GM11168 (cell line): ENCODE measurements around the gene DNAJB8.

Experiments used
- in situ Hi-C: fragments of 300-500 bp; cut with MboI; formaldehyde crosslinking; loops from one replicate; pipeline ENCODE4 v1.12.0; 2022; ENCODE audit warnings: low sequenced_read_pairs; ENCODE audit not compliant: unreplicated experiment

The DNAJB8 gene

DNA sequence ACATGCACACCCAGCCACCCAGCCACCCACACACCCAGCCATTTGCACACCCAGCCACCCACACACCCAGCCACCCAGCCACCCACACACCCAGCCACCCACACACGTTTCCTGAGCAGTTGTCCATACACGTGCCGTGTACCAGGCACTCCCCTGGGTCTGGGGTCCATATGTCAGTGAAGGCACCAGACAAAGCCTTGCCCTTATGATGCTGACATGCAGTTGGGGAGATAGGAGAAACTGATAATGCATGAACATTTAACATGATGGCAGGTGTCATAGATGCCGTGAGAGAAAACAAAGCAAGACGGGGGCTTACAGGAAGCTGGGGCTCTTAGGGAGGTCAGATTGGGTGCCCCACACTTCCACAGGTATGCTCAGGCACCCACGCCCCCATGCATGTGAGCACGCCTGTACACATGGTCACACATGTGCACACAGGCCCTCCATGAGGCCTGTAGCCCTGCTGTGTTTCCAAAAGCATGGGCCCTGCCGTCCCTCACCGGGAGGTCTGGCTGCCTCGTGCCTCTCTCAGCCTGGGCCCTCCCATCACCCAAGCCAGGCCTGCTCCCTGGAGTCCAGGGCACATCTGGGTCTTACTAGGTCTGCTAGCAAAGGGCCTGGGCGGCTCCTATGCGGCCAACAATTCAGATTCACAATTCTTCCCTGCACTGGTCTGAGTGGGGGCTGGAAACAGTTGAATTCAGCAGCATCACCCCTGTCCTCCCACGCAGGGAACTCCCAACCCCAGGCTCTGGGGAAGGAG, 3.6 kb upstream of the DNAJB8 start:
- in situ Hi-C loops, result no loop called here

DNA sequence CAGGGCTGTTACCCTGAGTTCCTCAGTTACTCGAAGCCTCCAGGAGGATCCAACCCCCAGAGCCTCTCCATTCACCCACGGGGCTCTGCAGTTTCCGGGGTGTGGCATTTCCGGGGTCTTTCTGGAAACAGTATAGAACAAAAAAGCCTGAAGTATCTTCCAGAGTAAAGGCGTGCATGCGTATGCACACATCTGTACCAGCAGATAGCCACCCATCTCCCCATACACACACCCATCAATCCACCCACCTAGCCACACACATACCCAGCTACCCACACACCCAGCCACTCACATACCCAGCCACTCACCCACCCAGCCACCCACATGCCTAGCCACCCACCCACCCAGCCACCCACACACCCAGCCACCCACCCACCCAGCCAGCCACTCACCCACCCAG, 2.9 kb upstream of the DNAJB8 start:
- in situ Hi-C loops, result no loop called here

DNA sequence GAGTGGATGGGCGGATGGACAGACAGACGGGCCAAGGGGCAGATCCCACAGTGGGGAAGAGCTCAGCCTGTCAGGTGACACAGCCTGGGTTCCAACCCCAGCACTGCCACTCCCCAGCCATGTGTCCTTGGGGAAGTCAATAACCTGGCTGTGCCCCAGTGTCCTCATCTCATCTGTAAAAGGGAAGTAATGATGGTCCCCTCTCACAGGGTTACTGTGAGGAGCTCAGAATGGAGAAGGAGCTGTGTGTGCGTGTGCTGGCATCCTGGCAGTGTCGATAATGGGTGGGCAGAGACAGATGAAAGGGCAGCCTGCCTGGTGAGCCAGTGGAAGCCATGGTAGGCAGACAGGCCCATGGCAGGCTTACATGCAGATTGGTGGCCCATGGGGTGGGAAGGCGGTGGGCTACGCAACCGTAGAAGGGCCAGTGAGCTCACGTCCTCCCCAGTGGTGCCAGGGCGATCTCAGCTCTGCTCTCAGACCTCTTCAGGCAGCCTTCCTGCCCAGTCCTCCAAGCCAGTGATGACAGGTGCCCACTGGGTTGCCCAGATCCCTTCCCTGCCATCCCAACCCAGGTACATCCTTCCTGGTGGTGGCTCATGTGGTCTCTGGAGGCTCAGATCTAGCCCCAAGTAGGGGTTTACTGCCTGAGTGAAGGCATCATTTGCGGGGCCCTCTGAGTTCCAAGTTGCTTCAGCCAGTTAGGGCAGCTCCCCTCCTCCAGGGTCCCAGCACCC, 2.3 kb upstream of the DNAJB8 start:
- in situ Hi-C loops, result no loop called here

DNA sequence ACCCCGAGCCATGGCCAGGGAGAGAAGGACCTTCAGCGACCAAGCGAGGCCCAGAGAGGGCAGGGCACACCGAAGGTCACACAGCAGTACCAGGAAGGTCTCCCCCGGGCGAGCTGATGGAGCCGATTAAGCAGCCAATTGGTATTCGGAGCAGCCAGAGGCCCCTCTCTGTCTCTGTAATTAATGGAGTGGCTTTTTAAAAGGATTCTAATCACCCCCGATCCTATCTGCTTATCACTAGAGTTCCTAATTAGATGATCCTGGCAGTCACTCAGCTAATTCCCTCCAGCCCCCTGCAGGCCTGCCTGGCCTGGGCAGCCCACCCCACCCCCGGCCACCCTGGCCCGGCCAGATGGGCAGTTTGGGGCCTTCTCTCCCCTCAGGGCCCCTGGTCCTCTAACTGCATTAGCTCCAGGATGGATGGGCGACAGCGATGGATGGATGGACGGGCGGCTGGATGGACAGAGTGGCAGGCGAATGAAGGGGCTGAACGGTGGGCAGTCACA, 1.6 kb upstream of the DNAJB8 start:
- in situ Hi-C loops, result no loop called here

DNA sequence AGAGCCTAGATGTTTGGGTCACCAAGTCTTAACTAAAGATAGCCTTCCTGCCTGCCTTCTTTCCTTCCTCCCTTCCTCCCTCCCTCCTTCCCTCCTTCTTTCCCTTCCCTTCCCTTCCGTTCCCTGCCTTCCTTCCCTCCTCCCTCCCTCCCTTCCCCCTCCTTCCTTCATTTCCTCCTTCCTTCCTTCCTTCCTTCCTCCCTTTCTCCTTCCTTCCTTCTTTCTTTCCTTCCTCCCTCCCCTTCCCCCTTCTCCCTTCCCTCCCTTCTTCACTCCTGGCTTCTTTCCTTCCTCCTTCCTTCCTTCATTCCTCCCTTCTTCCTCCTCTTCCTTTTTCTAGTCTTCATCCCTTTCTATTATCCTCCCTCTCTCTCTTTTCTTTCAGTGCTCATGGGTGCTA, 2.0 kb downstream of the DNAJB8 start:
- in situ Hi-C loops, result no loop called here

DNA sequence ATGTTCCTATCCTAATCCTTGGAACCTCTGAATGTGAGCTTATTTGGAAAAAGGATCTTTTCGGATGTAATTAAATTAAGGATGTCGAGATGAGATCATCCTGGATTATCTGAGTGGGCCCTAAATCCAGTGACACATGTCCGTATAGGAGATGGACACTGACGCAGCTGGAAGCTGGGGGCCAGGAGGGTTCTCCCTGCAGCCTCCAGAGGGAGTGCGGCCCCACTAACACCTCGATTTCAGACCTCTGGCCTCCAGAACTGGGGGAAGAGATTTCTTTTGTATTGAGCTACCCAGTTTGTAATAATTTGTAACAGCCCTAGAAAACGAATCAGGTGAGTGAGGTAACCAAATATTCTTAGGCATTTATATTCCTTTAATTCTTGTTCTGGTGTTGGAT, 2.5 kb downstream of the DNAJB8 start:
- in situ Hi-C loops, result no loop called here

DNA sequence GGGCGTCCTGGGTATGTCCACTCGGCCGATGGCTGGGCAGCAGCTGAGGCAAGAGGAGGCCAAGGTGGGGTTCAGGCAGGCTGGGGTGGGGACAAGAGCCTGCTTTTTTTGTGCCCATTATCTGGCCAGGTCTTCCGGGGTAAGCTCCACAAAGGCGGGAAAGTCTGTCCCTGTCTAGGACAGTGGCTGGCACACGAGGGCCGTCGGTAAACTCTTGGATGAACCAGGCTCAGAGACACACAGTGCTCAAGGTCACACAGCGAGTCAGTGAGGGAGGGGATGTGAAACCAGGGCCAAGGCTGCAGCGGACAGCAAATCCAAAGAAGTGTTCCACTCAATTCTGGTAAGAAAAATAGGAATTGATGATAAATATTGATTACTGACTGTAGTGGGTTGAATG, 2.9 kb downstream of the DNAJB8 start:
- in situ Hi-C loops, result no loop called here

DNA sequence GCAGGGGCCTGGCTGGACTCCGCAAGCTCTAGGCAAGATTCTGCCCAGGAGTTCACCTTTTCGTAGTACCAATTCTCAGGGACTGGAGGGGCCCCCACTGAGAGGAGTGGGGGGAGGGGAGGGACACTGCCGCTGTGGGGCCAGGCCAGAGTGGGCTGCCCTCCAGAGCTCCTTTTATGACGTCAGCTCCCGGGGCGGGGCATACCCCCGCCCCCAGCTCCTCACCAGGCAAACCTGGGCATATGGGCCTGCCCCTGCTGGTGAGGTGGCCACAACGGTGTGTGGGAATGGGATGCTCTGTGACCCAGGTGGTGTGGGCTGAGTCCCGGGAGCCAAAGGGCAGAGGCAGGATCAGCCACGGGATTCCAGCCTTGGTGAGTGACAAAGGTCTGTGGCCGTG, 3.3 kb downstream of the DNAJB8 start:
- in situ Hi-C loops, result no loop called here

DNA sequence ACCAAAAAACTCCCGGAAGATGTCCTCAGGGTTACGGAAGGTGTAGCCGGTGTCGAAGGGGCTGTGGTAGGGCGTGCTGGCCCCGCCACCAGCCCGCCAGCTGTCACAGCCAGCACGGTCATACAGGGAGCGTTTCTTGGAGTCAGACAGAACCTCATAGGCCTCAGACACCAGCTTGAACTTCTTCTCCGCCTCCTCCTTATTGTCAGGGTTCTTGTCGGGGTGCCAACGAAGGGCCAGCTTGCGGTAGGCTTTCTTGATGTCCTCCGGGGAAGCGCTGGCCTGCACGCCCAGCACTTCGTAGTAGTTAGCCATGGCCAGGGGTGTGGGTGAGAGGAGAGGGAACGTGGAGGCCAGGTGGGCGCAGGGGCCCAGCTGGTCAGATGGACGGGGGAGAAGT, 3.8 kb downstream of the DNAJB8 start:
- in situ Hi-C loops, result no loop called here

DNA sequence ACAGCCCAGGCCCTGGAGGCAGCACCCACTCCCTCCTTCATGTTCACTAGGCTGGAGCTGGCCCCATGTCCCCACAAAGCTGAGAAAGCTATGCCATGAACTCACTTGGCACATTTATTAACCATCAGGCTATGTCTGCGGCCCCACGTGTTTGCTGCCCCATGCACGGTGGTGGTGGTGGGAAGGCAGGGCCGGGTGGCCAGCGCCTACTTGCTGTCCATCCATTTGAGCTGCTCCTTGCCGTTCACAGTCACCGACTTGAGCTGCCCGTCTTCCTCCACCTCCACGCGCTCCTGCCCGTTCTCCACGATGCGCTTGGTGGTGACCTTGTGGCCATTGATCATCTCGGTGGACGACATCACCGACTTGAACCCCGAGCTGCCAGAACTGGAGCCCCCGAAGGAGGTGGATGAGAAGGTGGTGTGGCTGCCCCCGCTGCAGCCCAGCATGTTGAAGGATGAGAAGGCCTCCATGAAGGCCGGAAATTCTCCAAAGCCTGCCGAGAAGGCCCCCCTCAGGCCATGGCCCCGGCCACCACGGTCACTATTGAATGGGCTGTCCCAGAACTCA, 4.3 kb downstream of the DNAJB8 start:
- in situ Hi-C loops, result no loop called here

DNA sequence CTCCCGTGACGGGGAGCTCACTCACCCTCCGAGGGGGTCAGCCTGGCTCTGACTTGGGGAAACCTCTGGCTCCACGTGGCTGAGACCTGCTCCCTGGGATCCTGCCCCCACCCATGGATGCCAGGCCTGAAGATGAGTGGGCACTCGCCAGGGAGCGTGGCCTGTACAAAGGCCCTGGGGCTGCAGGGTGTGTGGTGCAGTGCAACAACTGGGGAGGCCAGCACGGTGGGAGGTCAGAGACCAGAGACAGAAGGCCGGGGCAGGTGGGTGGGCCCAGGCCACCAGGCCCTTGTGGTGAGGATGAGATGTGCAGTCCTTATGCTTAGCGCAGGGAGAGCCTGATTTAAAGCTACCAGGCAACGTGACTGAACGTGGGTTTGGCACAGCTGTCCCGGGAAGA, 5.0 kb downstream of the DNAJB8 start:
- in situ Hi-C loops, result no loop called here

DNA sequence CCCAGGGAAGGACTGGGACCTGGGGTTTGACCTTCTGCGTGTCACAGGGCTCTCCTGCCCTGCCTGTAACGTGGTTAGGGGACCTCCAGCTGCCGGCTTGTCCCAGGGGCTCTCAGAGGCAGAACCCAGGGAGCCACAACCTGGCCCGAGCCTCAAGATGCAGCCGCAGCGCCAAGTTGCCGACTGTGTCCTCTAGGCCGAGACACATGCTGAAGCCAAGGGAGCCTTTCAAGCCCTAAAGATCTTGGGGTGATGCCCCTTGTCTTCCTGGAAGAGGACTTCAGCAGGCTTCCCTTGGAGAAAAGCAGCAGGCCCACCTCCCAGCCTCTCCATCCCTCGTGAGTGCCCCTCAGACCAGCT, 7.2 kb downstream of the DNAJB8 start:
- in situ Hi-C loops, result no loop called here

DNA sequence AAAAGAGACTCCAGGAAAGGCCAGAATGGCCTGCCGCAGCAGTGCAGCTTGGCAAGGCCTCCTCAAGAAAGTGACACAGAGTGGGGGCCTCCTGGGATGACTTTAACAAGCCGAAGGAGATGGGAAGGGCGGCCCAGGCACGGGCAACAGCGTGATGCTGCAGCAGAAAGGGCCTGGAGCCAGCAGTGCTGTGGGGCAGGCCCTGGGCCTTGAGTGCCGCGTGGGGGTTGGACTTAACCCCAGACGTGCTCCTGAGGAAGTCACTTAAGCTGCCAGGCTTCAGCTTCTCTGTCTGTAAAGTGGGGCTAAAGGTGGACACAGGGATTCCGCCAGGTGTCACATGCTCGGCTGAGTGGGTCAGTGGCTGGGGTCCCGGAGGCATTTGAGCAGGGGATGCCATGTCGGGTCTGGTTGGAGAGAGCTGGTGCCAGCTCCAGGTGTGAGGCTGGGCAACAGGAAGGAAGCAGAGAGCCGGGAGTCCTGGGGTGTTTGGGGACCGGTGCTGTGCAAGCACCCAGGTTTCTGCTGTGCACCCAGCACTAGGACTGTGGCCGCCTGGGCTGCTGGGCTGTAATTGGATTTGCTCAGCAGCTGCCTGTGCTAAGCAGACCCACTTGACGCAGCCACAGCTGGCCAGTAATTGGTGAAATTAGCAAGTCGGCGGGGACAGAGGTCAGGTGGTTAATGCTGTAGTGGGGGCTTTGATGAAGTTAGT, 7.8 kb downstream of the DNAJB8 start:
- in situ Hi-C loops, result no loop called here

DNA sequence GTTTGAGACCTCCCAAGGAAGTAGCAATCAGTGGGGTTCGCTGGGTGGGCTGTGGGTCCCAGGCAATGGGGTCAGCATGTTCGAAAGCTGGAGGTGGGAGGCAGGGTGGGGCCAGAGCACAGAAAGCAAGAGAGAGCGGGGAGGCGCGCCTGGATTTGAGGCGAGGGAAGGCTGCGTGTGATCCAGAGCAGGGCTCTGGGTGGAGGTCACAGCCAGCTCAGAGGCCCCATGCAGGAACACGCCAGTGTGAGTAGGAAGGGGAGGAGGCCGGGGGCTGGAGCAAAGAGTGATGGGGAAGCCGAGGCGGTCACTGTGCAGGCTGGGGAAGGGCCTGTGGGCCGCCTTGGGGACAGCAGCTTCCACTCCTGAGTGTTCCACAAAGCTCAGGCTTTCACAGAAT, 8.8 kb downstream of the DNAJB8 start:
- in situ Hi-C loops, result no loop called here

DNA sequence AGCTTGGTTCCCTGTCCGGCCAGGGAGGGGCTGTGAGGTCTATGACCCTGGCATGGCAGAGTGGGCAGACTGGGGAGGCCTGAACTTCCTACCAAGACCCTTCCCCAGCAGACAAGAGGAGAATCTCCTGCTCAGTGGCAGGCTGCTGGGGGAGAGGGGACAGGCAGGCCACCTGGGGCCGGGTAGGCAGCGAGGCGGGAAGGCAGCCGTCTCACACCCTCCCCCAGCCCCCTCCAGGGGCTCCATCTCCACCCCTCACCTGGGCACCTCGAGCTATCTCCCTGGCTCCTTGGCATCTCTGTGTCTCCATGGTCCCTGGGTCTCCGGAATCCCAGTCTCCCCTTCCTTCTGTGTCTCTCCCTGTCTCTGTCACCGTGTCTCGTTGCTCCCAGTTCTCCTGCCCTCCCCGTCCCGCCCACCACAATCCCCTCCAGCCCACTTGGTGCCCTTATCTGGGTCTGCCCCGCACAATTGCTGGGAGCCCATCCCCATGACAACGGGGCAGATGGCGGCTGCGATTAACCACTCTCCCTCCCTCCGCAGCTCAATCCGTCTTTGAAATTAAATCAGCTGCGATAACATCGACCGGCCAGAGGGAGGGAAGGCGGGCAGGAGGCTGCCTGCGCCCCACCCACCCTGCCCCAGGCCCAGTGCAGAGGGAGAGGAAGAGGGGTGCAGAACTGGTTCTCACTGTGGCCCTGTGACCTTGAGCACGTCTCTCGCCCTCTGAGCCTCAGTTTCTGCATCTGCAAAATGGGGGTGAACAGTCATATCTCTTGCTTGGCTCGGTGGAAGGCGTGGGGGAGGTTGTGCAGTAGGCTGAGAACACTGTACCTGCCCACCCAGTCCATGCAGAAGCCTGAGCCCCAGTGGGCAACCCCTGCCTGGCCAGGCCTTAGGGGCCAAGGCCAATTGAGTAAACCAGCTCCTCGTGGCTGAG, 9.6 kb downstream of the DNAJB8 start:
- in situ Hi-C loops, result no loop called here

DNA sequence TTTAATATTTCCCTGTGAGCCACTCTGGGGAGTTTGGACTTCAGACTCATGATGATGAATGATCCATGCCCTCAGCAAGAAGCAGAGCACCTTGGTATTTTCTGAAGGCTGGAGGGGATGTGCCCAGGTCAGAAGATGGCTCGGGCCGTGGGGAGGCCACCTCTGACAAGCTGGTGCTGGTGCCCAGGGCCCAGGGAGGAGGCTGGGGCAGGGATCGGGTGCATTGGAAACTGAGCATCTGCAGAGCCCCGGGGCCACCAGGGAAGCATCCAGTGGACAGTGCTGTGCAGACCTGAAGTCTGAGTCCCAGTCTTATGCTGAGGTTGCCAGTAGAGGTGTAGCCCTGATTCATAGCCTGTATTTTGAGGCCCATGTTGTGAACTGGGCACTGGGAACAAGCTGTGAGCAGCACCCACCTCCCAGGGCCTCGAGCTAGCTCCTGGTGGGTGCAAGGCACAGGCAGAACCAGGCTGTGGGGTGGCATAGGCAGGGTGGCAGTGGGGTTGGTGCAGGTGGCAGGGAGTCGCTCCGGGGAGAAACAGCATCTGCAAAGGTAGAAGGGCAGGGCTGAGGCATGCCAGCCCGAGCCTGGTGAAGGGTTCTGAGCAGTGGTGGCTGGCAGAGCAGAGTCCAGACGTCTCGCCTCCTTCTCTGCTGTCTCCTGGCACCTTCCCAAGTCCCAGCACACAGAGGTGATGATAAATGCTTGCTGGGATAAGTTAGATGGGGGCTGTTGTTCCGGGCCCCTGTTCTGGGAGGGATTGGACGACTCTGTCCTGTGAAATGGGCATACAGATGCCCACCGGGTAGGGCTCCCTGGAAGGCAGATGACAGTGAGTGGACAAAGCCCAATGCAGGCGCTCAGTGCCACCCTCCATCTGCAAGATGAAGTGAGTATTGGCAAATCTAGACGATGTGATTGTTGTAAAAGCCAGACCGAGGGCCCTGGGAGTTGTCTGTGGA, 10.6 kb downstream of the DNAJB8 start:
- in situ Hi-C loops, result no loop called here

DNA sequence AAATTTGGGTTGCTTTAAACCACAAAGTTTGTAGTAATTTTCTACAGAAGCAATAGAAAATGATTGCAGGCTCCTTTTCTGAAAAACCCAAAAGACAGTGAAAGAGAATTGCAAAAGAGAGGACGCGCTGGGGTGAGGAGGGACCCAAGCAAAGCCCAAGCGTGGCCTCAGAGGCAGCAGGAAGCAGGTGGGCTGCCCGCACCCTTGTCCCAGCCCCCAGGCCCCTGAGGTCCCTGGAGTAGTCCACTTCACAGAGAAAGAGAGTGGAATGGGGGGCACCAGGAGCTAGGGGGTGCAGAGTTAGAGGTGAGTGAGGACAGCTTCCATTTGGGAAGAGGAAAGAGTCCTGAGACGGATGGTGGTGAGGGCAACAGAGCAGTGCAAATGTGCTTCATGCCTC, 11.6 kb downstream of the DNAJB8 start:
- in situ Hi-C loops, result no loop called here

DNA sequence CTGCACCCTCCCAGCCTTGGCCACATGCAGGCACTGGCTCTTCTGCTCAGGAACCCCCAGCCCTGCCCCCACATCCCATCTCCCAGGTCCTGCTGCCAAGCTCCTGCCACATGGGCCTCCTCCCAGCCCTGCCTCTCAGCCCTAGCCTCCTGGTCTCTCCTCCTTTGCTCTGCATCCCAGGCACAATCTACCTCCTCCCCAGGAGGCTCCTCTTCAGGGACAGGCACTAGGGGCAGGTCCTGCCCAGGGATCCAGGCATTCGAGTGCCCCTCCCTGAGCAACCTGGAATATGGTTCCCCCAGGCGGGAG, 12.4 kb downstream of the DNAJB8 start:
- in situ Hi-C loops, result no loop called here
